ENCODE measurements around the gene GPR50.

GPR50 gene

DNA sequence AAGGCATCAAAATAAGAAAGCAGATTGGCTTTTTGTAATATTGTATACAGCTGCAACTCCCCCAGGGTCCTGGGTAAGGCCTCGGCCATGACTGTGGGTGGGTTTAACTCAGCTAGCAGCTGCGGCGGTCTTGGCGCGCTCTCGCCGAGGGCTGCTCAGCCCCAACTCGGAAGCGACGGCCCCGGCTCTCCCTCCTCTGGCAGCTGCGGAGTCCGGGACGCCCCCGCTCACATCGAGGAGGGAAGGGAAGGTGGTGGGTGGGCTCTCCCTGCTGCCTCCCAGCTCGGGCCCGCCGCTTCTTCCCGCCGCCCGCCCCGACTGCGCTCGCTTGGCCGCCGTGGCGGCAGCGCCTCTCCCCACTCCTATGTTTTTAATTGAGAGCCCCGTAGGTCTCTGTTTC, 51.2 kb downstream of the GPR50 start:
- no peak for DNase-seq (ENCODE audit: low read depth)

DNA sequence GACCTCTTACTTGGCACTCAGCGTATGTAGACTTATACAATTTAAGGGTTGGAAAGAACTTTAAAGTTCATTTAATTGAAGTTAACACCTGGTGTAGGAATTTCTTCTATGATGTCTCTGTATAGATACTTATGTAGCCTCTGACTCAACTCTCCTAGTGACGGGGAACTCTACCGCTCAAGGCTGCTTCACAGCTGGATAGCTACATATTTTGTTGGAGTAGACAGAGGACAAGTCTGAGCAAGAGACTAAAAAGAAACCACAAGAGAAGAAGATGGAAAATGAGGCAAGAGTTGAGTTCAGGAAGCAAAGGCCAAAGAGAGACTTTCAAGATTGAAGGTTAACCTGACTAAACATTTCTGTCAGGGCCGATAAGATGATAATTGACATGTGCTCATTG, 52.6 kb downstream of the GPR50 start:
- DNase-seq (ENCODE audit: low read depth), result no peak

Data from non-pigmented ciliary epithelial cell (primary cell).